ENCODE results near the gene SNTG2.

DNA sequence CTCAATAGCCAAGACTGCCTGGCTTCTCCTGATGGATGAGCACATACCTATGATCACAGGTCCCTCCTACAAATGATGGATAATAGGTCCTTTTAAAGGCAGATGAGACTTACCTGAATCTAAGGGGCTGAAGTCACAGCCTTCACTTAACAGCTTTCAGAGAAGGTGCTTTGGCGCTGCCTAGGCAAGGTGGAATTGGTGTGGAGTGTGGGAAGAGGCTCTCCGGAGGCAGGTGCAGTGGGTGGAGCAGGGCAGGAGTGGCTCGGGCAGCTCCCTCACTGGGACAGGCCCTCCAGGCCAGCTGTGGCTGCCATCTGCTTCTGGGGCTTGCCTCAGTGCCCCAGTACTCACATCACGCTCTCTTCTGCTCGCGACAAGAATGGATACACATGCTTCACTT, 363.6 kb downstream of the SNTG2 start:
- no peak for TF ChIP-seq POLR2A (IDR thresholded peaks at IDR 0.05; ENCODE audit: low read length)
- no peak for TF ChIP-seq GATA1 (IDR thresholded peaks at IDR 0.05; ENCODE audit: low read depth, low read length)

All from erythroblast (primary cell).